HG03108 (cell line): ENCODE measurements around the gene CYLD.

ENCODE experiments used
- ATAC-seq: cut with Tn5 transposase; IDR thresholded peaks from one replicate; pipeline ENCODE4 v1.9.1; 2021; ENCODE audit warnings: moderate library complexity; ENCODE audit not compliant: unreplicated experiment

Gene CYLD

DNA sequence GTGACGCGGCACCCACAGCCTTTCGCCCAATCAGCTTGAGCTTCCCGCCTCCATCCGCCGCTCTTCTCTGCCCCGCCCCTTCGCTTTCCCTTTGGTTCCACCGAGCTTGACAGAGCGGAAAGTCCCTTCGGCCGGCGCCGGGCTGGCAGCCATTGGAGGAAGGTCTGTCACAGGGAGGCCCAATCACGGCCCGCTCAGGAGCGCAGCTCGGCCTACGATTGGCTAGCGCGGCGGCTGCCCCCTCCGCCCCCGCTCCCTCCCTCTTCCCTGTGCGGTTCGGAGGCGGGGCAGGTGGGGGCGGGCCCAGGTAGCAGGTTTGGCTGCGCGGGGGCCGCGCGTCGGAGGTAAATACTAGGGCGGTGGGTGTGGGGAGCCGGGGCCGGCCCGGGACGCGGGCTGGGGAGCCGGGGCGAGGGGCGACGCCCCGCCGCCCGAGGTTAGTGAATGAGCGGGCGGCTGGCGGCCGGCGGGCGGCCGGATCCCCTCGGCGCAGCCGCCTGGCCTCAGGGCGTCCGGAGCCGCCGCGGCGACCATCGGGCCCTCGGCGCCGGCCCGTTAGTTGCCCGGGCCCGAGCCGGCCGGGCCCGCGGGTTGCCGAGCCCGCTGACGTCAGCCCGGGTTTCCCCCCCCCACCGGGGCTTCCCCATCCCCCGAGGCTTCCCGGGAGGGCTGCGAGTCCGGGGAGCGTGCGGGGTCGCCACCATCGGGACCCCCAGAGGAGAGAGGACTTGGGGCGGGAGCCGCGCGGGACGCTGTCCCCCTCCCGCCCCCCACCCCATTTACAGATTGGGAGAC is at the start of gene CYLD:
CYLD (plus strand) TSS at position 306 of the 795 bp plus-strand sequence. CDS start 7,613 bp downstream, outside the sequence.
- ATAC-seq, result peak; percentile 90

DNA sequence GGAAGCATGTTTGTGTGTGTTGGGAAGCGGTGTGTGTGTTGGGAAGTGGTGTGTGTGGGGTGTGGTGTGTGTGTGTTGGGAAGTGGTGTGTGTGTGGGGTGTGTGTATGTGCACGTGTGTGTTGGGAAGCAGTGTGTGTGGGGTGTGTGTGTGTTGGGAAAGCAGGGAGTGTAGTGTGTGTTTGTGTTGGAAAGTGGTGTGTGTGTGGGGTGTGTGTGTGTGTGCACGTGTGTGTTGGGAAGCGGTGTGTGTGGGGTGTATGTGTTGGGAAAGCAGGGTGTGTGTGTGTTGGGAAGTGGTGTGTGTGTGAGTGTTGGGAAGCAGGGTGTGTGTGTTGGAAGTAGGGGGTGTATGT is 49.3 kb upstream of the CYLD start:
- no peak for ATAC-seq

DNA sequence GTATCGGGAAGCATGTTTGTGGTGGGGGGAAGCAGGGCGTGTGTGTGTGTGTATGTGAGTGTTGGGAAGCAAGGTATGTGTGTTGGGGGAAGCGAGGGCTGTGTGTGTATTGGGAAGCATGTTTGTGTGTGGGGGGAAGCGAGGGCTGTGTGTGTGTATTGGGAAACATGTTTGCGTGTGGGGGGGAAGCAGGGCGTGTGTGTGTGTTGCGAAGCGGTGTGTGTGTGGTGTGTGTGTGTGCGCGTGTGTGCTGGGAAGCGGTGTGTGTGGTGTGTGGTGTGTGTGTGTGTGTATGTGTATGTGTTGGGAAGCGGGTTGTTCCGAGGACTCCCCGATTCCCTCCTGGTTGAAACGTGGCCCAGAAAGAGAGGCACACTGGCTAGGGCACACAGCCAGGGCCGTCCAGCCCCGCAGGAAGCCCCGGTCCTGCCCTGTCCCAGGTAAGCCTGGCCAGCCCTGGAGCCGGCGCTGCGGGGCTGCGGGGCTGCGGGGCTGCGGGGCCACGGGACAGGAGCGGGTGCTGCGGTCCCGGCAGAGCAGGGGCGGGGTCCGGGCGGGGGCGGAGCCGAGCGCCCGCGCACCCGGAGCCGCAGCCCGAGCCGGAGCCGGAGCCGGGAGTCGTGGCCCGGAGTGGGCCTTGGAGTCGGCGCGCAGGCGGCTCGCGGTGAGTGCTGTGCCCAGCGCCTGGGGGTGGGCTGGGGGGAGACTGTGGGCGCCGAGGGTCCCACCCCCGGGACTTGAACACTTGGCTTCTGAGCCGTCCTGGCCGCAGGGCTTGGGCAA is 48.7 kb upstream of the CYLD start, which contains the start of gene NOD2:
NOD2 (plus strand) TSS at position 608 of the 783 bp plus-strand sequence. CDS start 5,890 bp downstream, outside the sequence.
- ATAC-seq, result no peak

DNA sequence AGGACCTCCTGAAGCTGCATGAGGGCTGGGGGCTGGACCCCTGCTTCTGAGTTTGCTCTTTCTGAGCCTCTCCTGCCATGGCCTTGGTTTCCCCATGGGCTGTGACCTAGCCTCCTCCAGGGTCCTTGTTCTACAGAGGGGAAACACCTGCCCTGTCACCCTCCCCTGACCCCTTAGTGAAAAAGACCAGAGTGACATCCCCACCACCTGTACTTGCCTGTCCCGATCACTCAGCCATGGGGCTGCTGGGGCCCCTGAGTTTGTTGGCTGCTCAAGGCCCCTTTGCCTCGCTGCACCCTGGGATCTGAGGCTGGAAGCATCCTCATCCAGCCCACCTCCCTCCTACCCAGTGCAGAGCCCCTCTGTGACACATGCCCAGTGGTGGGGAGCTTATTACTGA is 47.7 kb upstream of the CYLD start:
- no peak for ATAC-seq

DNA sequence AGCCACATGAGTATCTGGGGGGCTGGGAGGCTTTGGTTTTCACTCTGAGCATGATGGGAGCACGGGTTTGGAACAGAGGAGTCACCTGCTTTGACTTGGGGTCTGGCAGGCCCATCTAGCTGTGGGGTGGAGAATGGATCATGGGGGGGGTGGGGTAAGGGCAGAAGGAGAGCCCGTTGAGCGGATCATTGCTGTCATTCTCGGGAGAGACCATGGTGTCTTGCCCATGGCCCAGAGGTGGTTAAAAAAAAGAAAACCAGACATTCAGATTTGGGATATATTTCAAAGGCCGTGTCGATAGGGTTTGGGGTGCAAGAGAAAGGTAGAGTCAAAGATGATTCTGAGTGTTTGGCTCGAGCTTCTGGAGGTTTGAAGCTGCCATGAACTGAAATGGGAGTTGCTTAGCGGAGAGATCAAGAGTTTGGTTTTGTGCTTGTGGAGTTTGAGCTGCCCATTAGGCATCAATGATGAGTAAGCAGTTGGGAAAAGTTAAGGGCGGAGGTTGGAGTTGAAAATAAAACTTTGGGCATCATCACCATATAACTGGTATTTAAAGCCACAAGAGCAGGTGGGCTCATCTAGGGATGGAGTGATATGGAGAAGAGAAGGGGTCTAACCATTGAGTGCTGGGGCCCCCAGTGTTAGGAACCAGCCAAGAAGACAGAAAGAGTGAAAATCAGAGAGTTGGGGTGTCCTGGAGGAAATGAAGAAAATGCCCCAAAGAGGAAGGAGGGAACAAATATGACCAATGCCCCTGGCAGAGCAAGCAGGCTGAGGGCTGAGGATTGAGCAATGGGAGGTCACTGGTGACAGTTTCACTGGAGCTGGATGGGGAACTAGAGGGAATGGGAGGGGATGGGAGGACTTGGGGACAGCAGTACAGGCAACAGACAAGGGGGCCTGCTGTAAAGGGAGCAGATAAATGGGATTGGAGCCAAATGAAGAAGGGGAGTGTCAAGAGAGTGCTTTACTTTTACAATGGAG is 46.6 kb upstream of the CYLD start:
- no peak for ATAC-seq

DNA sequence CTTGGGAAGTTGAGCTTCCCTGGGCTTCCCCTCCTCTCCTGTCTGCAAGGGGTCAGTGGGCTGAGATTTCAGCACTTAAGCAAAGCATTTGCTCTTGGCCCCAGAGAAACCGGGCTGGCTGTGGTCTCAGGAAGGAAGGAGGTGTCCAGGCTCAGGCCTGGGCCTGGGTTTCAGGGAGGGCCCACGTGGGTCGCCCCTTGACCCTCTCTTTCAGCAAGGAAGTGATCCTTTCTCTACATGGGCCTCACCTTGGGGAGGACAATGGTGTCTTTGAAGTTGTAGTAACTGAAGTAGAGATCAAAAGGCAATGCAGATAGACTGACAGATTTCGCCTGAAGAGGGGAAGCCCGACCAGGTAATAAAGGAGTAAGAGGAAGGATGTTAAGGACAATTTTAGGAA is 45.8 kb upstream of the CYLD start:
- peak; percentile 27 for ATAC-seq

DNA sequence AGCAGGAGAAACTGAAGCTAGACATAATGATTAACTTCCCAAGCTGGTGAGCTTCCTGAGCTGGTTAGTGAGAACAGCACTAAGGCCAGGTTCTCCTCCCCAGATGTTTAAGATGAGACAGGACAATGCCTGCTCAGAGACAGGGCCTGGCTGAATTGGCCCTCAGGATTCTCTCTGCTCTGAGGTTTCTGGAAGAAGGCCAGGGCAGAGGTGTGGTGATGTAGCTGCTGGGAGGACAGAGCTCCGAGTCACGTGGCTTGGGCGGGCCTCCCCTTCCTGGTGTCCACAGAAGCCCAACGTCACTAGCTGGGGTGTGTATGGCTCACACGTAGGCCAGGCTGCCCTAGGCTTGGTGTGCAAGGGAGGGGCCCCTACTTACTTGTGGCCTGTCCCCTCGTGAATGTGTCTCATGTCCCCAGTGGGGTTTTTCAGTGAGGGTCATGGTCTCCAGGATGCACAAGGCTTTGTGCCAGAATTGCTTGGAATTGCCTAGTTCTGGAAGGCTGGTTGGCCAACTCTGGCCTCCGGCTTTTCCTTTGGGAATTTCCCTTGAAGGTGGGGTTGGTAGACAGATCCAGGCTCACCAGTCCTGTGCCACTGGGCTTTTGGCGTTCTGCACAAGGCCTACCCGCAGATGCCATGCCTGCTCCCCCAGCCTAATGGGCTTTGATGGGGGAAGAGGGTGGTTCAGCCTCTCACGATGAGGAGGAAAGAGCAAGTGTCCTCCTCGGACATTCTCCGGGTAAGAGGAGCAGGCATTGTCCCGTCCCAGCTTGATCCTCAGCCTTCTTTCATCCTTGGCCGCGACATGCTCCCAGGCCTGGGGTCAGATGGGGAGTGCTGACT is 45.1 kb upstream of the CYLD start:
- ATAC-seq, result peak; percentile 46

DNA sequence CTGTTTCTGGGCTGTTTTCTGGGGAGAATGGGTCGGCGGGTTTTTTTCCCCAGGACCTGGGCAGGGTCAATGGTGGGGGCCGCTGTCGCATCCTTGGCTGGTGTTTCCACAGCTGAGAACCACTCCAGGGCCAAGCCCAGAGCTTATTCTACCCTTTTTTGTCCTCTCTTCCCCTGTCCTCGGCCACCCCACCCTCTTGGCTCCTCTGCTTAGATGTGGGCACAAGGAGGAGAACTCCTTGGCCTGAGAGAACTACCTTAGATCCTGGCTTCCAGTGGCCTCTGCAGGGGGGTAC is 44.5 kb upstream of the CYLD start:
- no peak for ATAC-seq

DNA sequence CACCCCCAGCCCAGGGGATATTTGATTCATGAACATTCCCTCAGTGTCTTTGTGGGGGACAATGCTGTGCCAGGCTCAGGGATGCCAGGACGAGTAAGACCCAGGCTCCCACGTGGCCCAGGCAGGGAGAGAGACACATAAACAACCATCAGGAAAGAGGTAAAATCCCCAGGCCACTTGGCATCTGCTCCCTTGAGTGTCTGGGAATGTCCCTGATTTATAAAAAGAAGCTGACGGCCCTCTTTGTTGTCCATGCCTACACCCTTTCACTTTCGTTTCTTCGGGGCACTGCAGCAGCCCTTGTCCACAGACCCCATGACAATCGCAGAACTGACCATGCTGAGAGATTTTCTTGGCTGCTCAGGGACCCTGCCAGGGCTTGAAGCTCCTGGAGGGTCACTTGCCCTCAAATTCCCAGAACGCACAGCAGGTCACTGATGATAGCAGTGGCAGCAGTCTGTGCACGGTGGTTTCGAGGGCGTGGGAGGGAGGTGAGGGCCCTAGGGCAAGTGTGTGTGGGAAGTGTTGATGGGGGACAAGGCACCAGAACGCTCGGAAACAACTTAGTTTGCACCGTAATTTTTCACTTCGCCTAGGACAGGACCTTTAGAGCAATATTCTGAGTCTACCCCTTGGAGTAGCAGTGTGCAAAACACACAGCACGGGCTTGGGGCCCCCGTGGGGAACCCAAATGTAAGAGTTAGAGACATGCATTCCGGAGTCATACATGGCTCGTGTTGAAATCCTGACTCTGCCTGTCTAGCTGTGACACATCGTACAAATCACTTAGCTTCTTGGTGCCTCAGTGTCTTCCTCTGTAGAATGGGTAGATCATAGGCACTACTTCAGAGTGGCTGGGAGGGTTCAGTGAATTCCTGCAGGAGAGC is 43.8 kb upstream of the CYLD start:
- ATAC-seq, result peak; percentile 44

DNA sequence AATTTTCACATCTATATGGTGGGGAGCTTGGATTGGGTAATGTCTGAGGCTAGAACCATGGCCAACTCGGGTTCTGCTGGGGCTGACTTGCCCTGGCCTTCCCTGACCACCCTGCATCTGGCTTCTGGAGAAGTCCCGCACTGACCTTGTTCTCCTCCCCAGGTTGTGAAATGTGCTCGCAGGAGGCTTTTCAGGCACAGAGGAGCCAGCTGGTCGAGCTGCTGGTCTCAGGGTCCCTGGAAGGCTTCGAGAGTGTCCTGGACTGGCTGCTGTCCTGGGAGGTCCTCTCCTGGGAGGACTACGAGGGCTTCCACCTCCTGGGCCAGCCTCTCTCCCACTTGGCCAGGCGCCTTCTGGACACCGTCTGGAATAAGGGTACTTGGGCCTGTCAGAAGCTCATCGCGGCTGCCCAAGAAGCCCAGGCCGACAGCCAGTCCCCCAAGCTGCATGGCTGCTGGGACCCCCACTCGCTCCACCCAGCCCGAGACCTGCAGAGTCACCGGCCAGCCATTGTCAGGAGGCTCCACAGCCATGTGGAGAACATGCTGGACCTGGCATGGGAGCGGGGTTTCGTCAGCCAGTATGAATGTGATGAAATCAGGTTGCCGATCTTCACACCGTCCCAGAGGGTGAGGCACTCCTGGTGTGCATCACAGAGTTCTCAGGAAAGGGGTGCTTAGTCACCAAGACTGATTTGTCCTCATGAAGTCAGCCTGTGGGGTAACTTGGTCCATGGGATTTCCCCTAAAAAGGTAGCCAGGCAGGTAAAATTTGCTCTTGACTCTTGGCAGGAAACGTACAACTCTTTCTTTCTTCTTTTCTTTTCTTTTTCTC is 42.3 kb upstream of the CYLD start:
- no peak for ATAC-seq

DNA sequence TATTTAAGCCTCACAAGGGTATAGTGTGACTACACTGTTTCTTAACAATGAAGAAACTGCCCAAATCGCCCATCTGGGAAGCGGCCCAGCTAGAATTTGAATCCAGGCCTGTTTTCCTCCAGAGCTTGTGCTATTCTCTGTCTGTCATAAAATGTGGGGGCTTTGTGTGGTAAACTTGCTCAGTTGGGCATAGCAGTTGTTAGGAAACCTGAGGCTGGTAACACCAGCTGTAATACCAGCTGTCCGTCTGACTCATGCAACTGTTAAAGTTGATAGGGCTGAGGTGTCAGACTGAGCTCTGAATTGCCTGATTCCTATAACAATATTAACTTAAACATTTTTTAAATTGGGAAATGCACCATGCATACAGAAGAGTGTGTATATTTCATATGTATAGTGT is 39.2 kb upstream of the CYLD start:
- no peak for ATAC-seq

DNA sequence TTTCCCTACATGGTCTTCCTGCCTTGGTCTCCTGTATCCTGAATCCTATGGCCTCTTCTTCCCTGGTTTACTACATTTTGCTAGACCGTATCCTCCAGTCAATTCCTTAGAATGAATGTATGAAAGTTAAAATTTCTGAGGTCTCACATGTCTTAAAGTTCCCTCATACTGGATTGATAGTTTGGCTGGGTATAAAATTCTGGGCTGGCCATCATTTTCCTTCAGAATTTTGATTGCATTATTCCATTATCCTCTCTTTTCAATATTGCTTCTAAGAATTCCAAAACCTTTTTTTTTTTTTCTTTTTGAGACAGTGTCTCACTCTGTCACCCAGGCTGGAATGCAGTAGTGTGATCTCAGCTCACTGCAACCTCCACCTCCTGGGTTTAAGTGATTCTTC is 37.6 kb upstream of the CYLD start:
- ATAC-seq, result no peak

DNA sequence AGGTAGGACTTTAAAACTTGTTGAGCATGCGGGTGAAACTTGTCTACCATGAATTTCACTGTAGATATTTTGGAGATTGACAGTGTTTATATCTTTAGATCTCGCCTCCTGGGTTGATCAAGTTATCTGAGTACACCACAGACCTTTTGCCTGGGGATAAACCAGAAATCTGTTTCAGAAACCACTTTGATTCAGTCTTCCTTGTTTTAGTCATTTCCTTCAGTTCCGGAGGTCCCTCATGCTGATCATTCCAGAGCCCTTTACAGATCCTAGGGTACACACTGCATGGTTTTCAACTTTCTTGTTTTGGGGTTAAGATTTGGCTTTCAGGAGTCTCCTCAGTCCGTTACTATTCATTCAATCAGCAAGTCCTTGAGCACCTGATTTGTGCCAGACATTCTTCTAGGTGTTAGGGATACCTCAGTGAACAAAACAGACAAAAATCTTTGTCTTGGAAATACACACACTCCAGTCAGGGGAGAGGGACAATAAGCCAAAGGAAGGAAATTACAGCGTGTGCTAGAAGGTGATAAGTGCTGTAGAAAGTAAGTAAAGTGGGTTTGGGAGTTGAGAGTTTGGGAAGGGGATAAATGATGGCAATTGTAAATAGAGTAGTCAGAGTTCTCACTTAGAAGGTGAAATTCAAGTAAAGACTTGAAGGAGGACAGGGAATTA is 36.3 kb upstream of the CYLD start:
- ATAC-seq, result no peak

DNA sequence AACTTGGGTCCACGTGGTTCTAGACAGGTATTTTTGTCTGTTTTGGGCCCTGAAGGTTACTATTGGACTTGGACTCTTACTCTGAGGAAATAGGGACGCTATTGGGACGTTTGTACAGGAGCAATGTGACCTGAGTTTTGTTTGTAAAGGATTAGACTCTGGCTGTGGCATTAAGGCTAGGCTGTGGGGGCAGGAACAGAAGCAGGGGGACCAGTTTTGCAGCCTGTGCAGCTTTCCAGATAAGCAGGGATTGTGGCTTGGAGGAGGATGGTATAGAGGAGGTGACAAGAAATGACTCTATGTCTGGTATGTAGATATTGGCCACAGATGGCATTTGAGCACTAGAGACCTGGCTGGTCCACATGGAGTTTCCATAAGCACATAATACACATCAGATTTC is 35.6 kb upstream of the CYLD start:
- ATAC-seq, result no peak

DNA sequence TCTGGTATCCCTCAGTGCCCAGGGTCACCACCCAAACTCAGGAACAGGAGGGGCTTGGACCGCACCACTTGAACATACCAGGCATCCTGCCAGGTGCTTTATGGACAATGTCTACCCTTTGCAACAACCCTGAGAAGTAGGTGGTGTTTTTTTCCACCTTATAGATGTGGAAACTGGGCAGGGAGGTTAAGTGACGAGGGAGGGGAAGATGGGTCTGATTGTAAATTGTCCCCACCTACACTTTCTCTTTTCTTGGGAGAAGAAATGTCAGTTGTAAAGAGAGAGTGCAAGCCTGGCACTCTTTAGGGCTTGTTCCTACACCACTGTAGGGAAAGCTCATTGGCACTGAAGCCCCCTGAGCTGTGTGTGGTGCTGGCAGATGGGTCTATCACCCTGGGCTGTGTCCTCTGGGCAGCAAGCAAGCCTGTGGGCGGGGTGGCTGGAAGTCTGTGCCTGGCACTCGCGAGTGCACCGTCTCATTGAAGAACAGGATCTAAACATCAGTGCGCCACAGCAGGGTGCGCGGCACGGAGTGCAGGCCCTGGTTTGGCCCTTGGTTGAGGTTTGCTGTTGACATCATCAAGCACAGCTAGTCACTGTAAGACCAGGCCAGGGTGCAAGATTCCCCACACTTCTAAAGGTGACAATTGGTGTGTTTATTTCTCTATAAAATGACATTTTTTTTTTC is 33.4 kb upstream of the CYLD start:
- ATAC-seq, result no peak

DNA sequence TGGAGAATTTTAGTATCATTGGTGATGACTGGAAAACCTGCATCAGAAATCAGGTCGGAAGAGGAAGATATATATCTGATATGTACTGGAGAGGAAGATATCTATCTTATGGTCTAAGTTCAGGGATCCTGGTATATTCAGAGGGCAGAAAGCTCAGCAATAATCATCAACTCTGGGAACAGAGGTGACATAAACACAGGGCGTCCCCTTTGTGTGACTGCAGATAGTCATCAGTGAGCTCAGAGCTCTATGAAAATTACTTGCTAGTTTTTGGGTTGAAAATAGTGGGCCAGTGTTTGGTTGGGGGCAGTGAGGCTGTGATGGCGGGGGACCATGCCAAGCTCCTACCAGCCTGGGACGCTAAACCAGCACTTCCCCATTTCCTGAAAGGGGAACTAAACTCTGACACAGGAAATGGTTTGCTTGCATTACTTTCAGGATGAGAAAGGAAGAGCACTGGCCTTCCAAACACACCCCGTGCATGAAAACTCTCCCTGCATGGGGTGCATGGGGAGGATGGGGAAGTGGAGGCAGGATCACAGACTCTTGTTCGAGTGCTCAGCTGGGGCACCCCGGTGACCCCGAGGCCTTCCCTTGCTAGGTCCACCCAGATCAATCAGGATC is 32.7 kb upstream of the CYLD start:
- ATAC-seq, result peak; percentile 61

DNA sequence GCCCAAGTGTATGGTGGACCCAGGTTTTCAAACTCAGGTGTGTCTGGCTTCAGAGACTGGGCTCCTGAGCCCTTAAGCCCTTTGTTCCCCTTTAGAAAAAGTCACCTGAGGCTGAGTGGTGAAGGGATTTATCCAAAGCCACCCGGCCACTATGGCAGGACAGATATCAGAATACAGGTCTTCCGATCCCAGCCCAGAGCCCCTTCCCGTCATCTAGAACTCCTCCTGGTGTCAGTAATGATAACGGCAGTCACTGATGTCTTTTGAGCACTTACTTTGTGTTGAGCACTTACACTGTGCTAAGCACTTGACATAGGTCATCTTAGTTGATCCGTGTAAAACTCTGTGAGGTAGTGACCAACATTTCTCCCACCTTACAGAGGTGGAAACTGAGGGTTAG is 31.9 kb upstream of the CYLD start:
- ATAC-seq, result no peak
